PFSK-1 (cell line): ENCODE results near the gene P3R3URF.

Experiments
- FOXP2 ChIP-seq: optimal IDR thresholded peaks from 2 replicates; pipeline ENCODE3; 2011; ENCODE audit warnings: borderline replicate concordance, control low read depth, inconsistent platforms; ENCODE audit not compliant: insufficient read depth; ENCODE audit errors: extremely low read length, extremely low read depth
- POLR2AphosphoS5 ChIP-seq: IDR thresholded peaks from 2 replicates; pipeline ENCODE4 v1.6.1; 2012; ENCODE audit warnings: low read depth, mild to moderate bottlenecking, control low read depth, low read length, moderate library complexity
- REST ChIP-seq, 2 experiments: IDR thresholded peaks; 2 replicates each; pipeline versions ENCODE4 v1.6.1 to v1.8.0; 2011 to 2012; ENCODE audit warnings: low read depth in 2 of 2, low read length in 2 of 2, control low read depth in 1 of 2, inconsistent platforms in 1 of 2, mild to moderate bottlenecking in 1 of 2, moderate library complexity in 1 of 2; ENCODE audit not compliant: insufficient read depth in 1 of 2
- SIN3A ChIP-seq: IDR thresholded peaks from 2 replicates; pipeline ENCODE4 v1.6.1; 2012; ENCODE audit warnings: mild to moderate bottlenecking, low read length, moderate library complexity, borderline replicate concordance; ENCODE audit not compliant: insufficient read depth
- TAF1 ChIP-seq: IDR thresholded peaks from 2 replicates; pipeline ENCODE4 v1.6.1; 2012; ENCODE audit warnings: low read length, control low read depth, borderline replicate concordance; ENCODE audit not compliant: insufficient read depth

Gene P3R3URF

GRCh38 chr1:46196609-46197008, 20.3 kb upstream of the P3R3URF start:
- no peak for TF ChIP-seq SIN3A
- no peak for TF ChIP-seq TAF1
- TF ChIP-seq FOXP2: no peak
- TF ChIP-seq POLR2AphosphoS5: no peak
- no peak for TF ChIP-seq REST (IDR thresholded peaks at IDR 0.05; ENCODE audit: insufficient read depth in 1 of 2, low read depth in 2 of 2, low read length in 2 of 2)

- TF ChIP-seq REST (IDR thresholded peaks at IDR 0.05; ENCODE audit: insufficient read depth in 1 of 2, low read depth in 2 of 2, low read length in 2 of 2) (no peak), POLR2AphosphoS5 (no peak), SIN3A (no peak), TAF1 (no peak), FOXP2 (no peak)
Observed at GRCh38 chr1:46194641-46195193, 18.4 kb upstream of the P3R3URF start.

GRCh38 chr1:46193984-46194570, 17.8 kb upstream of the P3R3URF start:
- TF ChIP-seq REST (IDR thresholded peaks at IDR 0.05; ENCODE audit: insufficient read depth in 1 of 2, low read depth in 2 of 2, low read length in 2 of 2): no peak
- no peak for TF ChIP-seq SIN3A
- no peak for TF ChIP-seq FOXP2
- TF ChIP-seq TAF1: no peak
- no peak for TF ChIP-seq POLR2AphosphoS5

- TF ChIP-seq TAF1: no peak
- TF ChIP-seq REST (IDR thresholded peaks at IDR 0.05; ENCODE audit: insufficient read depth in 1 of 2, low read depth in 2 of 2, low read length in 2 of 2): no peak
- no peak for TF ChIP-seq POLR2AphosphoS5
- no peak for TF ChIP-seq SIN3A
- no peak for TF ChIP-seq FOXP2
Observed at GRCh38 chr1:46193285-46193684, 17.0 kb upstream of the P3R3URF start.
